Activated CD4-positive, alpha-beta T cell treated with anti-CD3 and anti-CD28 coated beads for 4 hours (primary cell): ENCODE results near the gene FGF7.
"Not testable (repeated sequence)": the region's sequence is repeated elsewhere in the genome, so short reads cannot be mapped to it uniquely, and the experiment has no call there.

Source experiments
- DNase-seq, 2 donors: peaks; one replicate each; pipeline ENCODE4 v3.0.0-alpha.2; 2020

Gene FGF7

DNA sequence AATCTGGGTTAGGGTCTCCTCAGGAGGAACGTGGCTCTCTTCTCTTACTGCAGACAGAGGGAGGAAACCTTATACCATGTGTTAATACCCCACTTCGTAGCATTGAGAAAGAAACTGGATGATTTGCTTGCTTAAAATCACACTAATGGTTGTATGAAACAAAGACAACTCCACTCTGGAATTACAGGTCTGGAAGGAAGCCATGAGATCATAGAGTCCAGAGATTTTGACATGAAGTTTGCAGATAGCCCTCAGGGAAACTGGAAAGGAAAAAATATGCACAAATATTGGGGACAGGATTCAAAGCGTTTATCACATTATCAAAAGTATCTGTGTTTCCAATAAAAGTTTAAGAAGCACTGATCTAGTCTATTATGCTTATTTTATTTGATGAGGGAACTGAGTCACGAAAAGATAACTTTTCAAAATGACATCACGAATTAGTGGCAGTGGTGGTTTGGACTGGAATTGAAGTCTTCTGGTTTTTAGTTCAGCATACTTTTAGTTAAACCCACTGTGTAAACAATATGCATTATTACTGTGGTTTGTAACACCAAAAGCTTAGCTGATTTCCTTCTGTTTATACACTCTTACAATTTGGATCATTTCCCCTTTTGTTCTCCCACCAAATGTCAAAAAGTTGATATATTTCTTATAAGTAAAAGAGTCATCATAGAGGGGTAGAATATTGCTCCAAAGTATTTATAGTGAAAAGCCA lies 16.8 kb downstream of the FGF7 start:
- DNase-seq, result no peak

DNA sequence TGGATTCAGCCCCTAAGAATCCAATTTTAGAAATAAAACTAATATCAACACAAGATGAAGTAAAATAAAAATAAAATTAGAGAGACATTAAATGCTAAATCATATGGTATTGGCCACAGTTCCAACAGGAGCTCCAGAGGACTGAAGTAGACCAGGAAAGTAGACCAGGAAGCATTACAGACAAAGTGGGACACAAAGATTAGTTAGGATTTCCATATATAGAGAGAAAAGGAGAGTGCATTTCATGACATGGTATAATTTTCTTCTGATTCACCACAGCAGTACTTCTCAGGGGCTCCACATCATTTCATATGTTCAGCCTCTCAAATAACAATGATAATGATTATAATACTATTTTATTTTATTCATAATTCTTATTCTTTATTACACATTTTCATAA lies 18.3 kb downstream of the FGF7 start:
- no peak for DNase-seq

DNA sequence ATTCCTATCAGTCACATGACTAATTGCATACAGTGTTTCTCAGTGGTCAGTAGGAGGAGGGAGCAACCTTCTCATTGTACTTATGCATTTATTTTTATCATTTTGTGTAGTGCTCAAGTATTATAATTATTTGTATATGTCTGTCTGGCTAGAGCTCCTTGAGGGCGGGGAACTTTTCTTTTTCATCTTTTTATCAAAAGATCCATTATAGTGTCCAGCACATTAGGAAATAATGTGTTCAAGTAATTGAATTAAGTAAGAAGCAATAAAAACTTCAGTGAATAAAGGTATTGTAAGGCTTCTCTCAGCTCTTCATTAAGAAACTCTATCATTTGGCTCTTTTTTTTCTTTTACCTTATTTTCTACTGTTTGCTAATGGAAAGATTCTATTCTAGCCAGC lies 18.8 kb downstream of the FGF7 start:
- no peak for DNase-seq

DNA sequence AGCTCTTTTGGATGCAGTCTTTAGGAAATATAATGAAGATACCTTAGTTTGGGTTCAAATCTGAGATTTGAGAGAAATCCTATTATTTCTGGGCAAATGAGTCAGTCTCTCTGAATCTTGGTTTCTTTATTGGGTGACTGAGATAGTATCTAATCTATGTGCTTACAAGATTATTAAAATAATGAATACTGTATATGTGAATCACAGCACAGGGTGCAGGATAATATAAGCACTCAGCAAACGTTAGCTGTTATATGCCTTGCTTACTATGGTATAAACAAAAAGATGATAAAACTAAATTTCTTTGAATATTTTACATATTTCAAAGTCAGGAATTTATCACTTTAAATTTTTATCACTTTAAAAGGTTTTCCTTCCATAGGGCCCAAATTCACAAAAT lies 29.6 kb downstream of the FGF7 start:
- DNase-seq, result no peak

DNA sequence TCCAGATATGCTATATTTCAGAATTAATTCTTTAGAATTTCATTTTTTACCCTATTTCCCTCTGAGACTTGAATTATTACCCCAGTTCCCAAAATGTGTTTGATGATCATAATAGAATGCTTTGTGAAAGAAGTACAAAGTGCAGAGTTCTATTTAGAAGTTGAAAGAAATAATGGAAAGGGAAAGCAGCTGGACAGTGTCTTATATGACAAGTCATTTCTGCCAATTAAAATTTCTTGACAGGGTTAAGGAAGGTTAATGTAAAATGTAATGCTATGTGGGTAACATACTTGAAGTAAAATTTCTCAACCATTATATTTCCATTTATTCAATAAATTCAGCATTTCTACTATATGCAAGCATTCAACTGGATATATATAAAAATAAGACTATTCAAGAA lies 33.1 kb downstream of the FGF7 start:
- no peak for DNase-seq

DNA sequence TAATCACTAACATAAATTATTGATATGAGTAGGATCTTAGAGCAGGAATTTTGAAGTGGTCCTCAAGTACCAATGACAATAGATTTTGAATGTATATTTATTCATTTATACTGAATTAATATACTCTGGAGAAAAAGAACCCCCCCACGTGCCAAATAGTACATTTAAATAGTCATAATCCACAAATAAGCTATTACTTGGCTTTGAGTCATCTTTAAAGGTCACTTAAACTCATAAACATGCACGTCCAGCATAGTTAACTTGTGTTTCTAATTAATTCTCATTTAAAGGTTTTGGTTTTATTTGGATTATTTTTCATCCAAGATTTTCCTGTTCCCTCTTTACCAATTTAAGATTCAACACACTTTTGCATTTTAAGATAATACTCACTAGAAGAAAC lies 35.1 kb downstream of the FGF7 start:
- DNase-seq, result no peak

DNA sequence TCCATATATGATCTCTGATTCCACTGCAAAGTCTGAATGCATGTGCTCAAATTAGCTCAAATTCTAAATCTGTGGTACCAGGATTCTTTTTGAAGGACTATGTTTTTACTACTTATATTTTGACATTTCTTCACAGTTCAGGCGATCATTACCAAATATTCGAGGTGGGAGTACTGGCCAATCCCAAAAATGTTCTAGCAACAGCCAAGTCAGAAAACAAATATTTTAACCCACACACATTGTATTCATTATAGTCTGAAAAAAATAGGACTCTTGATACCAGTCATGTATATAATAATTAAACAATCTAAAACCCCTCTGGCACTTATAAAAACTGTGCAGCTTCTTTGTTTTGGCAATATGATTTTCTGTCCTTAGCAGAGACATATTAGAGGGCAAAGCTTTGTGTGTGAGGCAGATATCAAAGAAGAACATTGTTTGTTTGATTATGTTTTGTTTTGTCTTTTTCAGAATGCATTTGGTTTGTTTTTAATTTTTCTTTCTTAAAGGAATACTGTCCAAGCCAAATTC lies 37.4 kb downstream of the FGF7 start:
- DNase-seq, result no peak

DNA sequence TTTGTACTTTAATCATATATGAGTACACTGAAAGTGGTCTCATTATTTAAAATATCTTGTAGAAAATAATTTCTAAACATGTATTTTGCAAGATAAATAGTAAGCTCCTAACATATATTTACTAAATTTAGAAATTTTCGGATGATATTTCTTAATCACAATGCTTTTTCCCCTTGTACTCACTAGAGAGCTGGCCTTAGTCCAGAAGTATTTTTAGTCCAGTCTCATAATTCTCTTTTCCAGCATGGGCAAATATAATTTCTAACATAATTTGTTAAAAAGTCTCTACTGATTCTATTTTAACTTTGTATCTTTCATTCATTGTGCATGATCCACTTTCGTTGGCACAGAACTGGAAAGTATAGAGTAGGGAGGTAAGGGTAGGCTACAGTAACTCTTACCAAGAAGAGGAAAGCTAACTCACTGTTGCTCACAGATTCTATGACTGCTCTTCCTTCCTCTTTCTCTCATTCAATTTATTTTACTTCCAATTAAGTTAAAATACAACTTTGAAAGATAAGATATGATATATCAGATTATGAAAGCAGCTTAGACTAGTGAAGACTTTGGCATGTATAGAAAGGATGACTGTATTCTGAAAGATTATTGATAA lies 39.3 kb downstream of the FGF7 start:
- no peak for DNase-seq

DNA sequence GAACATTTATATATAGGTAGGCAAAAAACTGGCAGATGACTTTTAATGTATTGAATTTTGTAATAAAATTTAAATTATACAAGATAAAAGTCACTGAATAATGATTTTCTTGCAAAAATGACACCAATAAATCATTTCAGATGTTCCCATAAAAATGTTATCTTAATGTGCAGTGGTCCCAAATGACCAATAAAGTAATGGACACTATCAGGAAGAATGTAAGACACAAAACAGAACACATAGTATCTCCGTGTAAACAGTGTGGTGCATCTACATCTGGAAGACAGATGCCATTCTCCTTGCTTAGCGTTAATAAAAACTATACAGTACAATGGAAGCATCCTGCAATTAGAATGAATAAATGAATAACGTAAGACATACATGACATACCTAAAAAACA lies 41.5 kb downstream of the FGF7 start:
- DNase-seq, result no peak

DNA sequence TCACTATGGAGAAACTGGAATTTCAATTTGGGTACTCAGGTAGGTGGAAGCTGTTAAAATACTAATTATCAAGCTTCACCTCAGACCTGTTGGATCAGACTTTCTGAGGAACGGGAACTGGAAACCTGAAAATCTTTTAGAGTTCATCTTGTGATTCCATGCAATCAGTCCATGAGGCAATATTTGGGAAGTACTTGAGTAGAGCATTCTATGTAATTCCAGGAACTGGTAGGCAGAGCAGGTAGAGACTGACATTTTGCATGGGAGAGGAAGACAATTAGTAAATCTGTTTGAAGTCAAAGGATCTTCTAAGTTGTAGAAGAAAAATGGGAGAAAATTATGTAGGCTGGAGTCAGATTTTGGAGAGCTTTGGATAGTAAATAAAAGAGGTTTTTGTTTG lies 43.1 kb downstream of the FGF7 start:
- DNase-seq, result no peak

DNA sequence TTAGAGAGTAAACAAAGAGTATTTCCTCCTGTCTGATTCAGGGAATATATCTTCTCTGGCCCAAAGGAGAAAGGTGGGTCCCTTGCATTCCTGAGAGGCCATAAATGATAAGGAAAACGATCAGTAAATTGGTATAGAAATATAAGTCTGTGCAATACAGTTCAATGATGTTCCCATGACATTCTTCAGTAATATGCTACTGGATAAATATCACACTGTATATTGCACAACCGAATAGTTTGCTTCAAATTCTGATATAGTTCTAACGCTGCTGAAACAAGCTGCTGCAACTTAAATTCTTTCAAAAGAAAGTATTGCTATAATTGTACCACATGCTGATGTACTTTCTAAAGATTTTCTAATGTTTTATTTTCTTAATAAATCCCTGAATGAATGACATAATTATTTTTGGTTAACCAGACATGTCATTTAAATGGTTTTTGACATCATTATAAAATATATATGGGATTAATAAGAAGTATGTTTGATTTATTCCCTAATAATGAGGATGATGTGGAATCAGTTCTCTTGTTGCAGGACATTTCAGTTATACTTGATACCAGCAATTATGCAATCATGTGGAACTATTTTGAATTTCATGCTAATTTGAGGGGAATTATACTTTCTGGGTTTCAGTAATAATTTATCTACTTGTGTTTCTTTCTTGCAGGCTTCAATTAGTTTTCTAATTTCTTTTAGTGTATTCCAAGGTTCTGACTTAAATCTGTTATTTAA lies 44.9 kb downstream of the FGF7 start:
- DNase-seq, result no peak

DNA sequence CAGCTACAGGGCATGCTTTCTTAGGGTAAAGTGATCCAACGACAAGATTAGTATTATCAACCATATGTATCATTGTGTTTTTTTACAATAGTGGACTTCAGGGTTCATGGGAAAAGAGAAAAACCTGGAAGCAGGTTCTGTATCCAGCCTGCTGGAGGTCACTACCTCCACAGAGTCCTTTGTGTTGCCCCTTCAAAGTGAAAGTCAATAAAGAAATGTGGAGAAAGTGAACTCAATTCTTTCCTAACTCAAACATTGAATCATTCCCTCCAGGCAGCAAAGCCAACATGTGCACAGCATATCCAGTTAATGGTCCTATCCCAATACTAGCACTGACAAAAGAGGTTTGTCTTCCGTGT lies 45.4 kb downstream of the FGF7 start:
- DNase-seq, result no peak

DNA sequence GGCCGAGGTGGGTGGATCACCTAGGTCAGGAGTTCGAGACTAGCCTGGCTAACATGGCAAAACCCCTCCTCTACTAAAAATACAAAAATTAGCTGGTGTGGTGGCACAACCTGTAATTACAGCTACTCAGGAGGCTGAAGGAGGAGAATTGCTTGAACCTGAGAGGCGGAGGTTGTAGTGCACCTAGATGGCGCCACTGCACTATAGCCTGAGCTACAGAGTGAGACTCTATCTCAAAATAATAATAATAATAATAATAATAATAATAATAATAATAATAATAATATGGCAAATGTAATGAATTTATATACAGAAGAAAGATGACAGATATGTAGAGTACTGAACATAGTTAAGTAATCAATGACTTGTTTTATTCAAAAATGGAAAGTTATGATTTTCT lies 48.2 kb downstream of the FGF7 start:
- DNase-seq, result peak in 1 of 2 donors; percentile 5

DNA sequence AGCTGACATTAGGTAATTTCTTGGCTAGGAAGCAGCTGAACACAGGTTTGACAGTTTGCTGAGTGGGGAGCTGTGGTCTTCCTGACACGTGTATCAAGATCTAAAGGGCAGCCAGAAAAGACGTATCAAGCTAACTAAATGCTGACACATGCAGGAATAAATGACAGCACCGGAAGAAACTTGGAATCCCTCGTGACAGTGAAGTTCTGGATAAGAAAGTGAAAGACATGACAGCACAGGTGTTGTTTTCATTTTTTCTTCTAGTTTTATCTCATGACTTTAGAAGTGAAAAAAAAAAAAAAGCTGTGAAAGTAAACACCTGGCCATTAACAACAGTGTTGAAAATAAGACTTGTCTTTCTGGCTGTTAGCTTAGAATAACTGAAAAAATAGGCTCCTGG lies 48.7 kb downstream of the FGF7 start:
- no peak for DNase-seq

DNA sequence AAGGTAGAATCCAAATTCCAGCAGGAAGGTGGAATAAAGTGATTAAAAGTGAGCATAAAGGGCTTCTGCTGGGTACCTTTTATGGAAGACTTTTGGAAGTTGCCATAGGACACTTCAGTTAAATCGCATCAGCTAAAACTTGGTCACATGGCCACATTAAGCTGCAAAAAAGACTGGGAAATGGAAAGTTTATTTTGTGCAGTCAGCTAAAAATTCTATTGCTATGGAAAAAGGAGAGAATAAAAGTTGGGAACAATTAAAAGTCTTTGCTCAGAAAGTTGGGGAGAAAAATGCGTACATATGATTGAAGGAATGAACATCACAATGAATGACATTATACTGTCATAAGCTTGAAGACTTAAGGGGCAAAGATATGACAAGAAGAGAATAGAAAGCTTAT lies 49.3 kb downstream of the FGF7 start:
- DNase-seq, result no peak

DNA sequence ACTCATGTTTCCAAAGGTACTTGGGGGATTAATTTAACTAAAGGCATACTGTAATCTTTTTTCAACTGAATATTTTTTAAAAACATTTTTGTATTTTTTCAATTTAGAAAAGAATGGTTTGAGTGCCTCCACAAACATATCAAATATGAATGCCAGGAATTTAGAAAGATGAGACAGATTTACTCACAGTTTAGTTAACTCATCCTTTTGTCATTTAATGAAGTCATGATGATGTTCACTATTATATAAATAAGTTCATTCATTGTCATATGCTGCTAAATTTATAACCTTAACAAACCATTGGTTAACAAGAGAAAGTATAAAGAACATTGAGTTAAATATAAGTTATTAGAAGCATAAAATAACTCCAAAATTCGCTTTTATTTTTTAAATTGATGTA lies 50.0 kb downstream of the FGF7 start:
- no peak for DNase-seq

DNA sequence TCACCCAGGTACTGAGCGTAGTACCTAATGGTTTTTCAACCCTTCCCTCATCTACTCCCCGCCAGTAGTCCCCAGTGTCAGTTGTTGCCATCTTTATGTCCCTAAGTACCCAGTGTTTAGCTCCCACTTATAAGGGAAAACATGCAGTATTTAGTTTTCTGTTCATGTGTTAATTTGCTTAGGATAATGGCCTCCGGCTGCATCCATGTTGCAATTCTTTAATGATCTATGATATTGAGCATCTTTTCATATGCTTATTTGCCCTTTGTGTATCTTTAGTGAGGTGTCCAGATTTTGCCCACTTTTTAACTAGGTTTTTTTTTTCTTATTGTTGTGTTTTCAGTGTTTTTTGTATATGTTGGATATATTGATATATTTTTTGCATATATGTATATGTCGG lies 55.0 kb downstream of the FGF7 start:
- not testable (repeated sequence) for DNase-seq

DNA sequence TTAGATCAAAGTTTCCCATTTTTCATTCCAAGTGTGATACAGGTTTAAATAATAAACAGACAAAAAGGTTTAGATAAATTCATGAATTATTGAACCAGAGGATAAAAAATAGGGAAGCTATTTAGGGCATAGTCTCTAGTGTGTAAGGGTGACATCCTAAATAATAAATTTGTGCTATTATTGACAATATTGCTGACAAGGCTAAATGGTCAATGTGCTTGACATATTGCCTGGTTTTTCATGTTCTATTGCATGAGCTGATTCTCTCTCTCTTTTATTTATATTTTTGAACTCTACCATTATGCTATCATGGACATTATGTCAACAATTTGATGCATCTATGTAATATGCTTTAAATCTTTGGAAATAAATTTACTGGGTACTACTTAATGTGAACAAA lies 55.9 kb downstream of the FGF7 start:
- DNase-seq, result not testable (repeated sequence)

DNA sequence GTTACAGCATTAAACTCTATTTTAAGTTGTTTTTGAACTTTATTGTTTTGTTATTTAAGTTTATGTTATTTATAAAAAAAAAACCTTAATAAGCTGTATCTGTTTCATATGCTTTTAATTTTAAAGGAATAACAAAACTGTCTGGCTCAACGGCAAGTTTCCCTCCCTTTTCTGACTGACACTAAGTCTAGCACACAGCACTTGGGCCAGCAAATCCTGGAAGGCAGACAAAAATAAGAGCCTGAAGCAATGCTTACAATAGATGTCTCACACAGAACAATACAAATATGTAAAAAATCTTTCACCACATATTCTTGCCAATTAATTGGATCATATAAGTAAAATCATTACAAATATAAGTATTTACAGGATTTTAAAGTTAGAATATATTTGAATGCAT lies 62.4 kb downstream of the FGF7 start:
- DNase-seq, result not testable (repeated sequence)

DNA sequence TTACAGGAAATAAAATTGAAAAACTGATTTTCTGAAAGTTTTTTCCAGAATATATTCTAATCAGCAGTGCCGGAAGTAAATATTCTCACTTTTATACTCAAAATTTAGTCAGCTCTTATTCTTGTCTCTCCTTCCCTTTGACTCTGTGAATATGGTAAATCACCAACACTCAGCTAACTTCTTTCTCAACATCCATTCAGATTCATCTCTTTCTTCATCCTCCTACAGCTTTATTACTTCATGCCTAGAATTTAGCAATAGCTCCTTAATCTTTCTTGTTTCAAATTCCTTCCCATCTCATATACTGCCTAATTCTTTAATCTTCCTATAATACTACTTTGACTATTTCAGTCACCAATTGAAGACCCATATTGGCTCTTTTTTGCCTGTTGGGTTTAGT lies 67.9 kb downstream of the FGF7 start:
- DNase-seq, result no peak

DNA sequence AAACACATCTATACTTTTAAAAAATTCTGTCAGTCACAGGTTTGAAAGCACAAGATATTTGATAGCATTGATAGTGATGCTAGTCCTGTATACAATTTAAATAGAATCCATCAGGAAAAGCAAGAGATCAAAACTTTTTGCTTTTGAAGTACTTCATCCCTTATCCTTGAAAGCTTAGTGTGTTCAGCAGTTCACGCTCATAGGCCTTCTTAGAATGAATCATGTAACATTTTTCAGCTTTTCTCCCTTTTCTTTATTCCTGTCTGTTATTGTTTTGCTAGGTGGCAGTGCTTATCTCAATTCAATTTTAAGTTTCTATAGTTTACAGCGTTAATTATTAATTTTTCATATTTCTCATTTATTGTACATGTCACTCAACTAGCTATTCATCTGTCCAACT lies 69.1 kb downstream of the FGF7 start:
- DNase-seq, result no peak

DNA sequence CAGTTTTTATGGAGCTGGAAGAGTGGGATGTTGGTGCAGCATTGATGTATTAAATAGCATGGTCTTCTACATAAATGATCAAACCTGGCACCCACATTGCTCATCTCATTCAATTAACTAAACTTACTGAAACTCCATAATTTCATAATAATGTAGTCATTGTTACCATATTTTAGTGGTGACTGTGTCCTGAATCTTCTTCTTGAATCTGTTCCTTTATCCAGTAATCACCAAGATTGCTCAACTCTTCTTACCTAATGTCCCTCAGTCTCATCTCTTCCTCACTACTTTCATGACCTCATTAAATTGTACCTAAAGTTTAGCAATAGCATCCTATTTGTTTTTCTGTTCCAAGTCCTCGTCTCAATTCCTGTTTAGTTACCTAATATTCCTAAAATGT lies 69.8 kb downstream of the FGF7 start:
- DNase-seq, result no peak

DNA sequence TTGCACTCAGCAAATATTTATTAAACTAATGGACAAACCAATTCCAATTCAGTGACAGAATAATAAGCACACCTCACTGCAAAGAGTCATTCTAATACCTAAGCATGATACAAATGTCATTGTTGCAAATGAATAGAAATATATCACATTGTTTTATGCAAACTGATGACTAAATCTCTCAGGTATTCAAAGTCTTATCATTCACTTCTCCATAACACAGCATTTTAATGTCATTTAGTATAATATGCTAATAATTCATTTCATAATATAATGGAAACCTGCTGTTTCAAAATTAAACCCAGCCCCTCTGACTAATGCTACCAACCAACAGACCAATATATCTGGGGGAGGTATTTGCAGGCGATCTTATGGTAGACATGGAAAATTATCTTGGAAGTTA lies 71.8 kb downstream of the FGF7 start:
- DNase-seq, result no peak
